Ascending aorta (tissue), 2 donors: ENCODE results near the gene L2HGDH. TPM values are rescaled to one million over a fixed set of nuclear protein-coding genes. Genes with fewer than 3 reads are reported as not detected.
A peak's percentile ranks its signal among the peaks of the same experiment; 100 is the strongest.

ENCODE experiments used
- DNase-seq, 2 donors: peaks; one replicate each; pipeline ENCODE4 v3.0.0-alpha.2; 2019; ENCODE audit warnings: low spot score in 2 of 2
- H3K27ac ChIP-seq, 2 donors: fragments of 200-600 bp; sonication (generic); one replicate each; pipeline ENCODE4 v1.5.1; 2016 to 2017; ENCODE audit warnings: mild to moderate bottlenecking in 1 of 2
- H3K27me3 ChIP-seq: fragments of 200-600 bp; sonication (generic); one replicate; pipeline ENCODE4 v1.5.1; 2017
- H3K36me3 ChIP-seq, 2 donors: fragments of 200-600 bp; sonication (generic); one replicate each; pipeline ENCODE4 v1.5.1; 2016
- H3K4me1 ChIP-seq, 2 donors: fragments of 200-600 bp; sonication (generic); one replicate each; pipeline ENCODE4 v1.5.1; 2016 to 2017; ENCODE audit warnings: mild to moderate bottlenecking in 1 of 2
- H3K4me3 ChIP-seq, 2 donors: fragments of 200-600 bp; sonication (generic); one replicate each; pipeline ENCODE4 v1.5.1; 2016 to 2017; ENCODE audit warnings: mild to moderate bottlenecking in 1 of 2
- H3K9me3 ChIP-seq, 2 donors: fragments of 200-600 bp; sonication (generic); one replicate each; pipeline ENCODE4 v1.5.1; 2016
- CTCF ChIP-seq, 3 experiments: fragments of 200-600 bp in 2 of 3; fragments of 450-650 bp in 1 of 3; sonication (generic) in 2 of 3; IDR thresholded peaks; one replicate each; pipeline ENCODE4 v1.5.1; 2016 to 2019; ENCODE audit warnings: antibody characterized with exemption in 3 of 3, mild to moderate bottlenecking in 1 of 3, moderate library complexity in 1 of 3
- intact Hi-C: fragments of 100-400 bp; cut with DNase I; formaldehyde crosslinking; loops from one replicate; pipeline ENCODE4 v1.15.1; 2023
- total RNA-seq: library from RNA; depleted of rRNA; stranded (reverse); fragments of >200 nt; gene quantifications from one replicate; pipeline ENCODE4 v1.1.0, GENCODE V29; 2016

L2HGDH gene
- total RNA-seq, 1 donor from 2014 or later, result 1.5 TPM

GRCh38 chr14:50333014-50333509 lies 21.0 kb upstream of the L2HGDH start:
- DNase-seq, result peak in 1 of 2 donors; percentile 72
- H3K27ac ChIP-seq, result no peak overlapping the region
- H3K4me3 ChIP-seq, result no peak overlapping the region
- peaks cover 0 to 3% of the 10 kb centered on the region in 2 donors for H3K4me1 ChIP-seq
- TF ChIP-seq CTCF (IDR thresholded peaks at IDR 0.05), result no peak
- H3K9me3 ChIP-seq, result no peaks in the 10 kb centered on the region
- intact Hi-C loops, result no loop called here
- H3K36me3 ChIP-seq, result no peaks in the 10 kb centered on the region
- H3K27me3 ChIP-seq, result no peaks in the 10 kb centered on the region

GRCh38 chr14:50331596-50331995 lies 19.6 kb upstream of the L2HGDH start:
- H3K36me3 ChIP-seq, result no peaks in the 10 kb centered on the region
- H3K27ac ChIP-seq, result no peak overlapping the region
- no peak for TF ChIP-seq CTCF (IDR thresholded peaks at IDR 0.05)
- intact Hi-C loops, result no loop called here
- H3K4me3 ChIP-seq, result no peak overlapping the region
- peaks cover 0 to 3% of the 10 kb centered on the region in 2 donors for H3K4me1 ChIP-seq
- H3K9me3 ChIP-seq, result no peaks in the 10 kb centered on the region
- no peak for DNase-seq
- no peaks in the 10 kb centered on the region for H3K27me3 ChIP-seq

- intact Hi-C loops, result loop anchor here (1.0 to 5.0 kb wide), 4 partner anchors 9 to 456 kb away; partner anchors contain the start of genes CDKL1, DMAC2L, L2HGDH and MAP4K5
- TF ChIP-seq CTCF (IDR thresholded peaks at IDR 0.05), result peak; percentile 78 to 86 (median 83)
- DNase-seq, result peak in 1 of 2 donors; percentile 80
- Histone ChIP-seq H3K4me3 (peak overlapping the region in 1 of 2 donors; percentile 57), H3K27ac (peak overlapping the region; percentile 75 to 84), H3K36me3 (peaks cover 5 to 11% of the 10 kb centered on the region in 2 donors), H3K27me3 (no peaks in the 10 kb centered on the region), H3K9me3 (no peaks in the 10 kb centered on the region), H3K4me1 (peaks cover 0 to 4% of the 10 kb centered on the region in 2 donors)
These were observed 9.1 kb upstream of the L2HGDH start for GRCh38 chr14:50321009-50321660.

GRCh38 chr14:50320283-50320682 lies 8.3 kb upstream of the L2HGDH start:
- TF ChIP-seq CTCF (IDR thresholded peaks at IDR 0.05), result no peak
- no peaks in the 10 kb centered on the region for H3K27me3 ChIP-seq
- peak overlapping the region in 1 of 2 donors; percentile 57 for H3K4me3 ChIP-seq
- H3K9me3 ChIP-seq, result no peaks in the 10 kb centered on the region
- intact Hi-C loops, result loop anchor here (2.0 to 5.0 kb wide), 2 partner anchors 77 to 457 kb away; partner anchors contain the start of gene CDKL1
- peaks cover 5 to 11% of the 10 kb centered on the region in 2 donors for H3K36me3 ChIP-seq
- peak in 1 of 2 donors; percentile 70 for DNase-seq
- peaks cover 0 to 4% of the 10 kb centered on the region in 2 donors for H3K4me1 ChIP-seq
- peak overlapping the region; percentile 75 to 84 for H3K27ac ChIP-seq

- intact Hi-C loops, result loop anchor here (2.0 to 10.0 kb wide), 4 partner anchors 77 to 458 kb away; partner anchors contain the start of genes CDKL1 and SAV1
- no peak for DNase-seq
- no peak for TF ChIP-seq CTCF (IDR thresholded peaks at IDR 0.05)
- H3K36me3 ChIP-seq, result peaks cover 1 to 11% of the 10 kb centered on the region in 2 donors
- H3K4me1 ChIP-seq, result peaks cover 0 to 4% of the 10 kb centered on the region in 2 donors
- H3K27me3 ChIP-seq, result no peaks in the 10 kb centered on the region
- no peaks in the 10 kb centered on the region for H3K9me3 ChIP-seq
- H3K4me3 ChIP-seq, result peak overlapping the region in 1 of 2 donors; percentile 57
- peak overlapping the region; percentile 75 to 84 for H3K27ac ChIP-seq
These were observed 7.7 kb upstream of the L2HGDH start for GRCh38 chr14:50319721-50320120.
